Panc1 (cell line): ENCODE data around the gene SLC30A1.

ENCODE experiments used
- POLR2AphosphoS5 ChIP-seq: IDR thresholded peaks from 2 replicates; pipeline ENCODE4 v1.6.1; 2012; ENCODE audit warnings: mild to moderate bottlenecking, low read depth, low read length, moderate library complexity
- TF ChIP-seq, protein P1 (sequence below): fragments of 450-650 bp; IDR thresholded peaks from 2 replicates; pipeline ENCODE4 v1.5.1; 2017; ENCODE audit warnings: mild to moderate bottlenecking
- TF ChIP-seq, protein P2 (sequence below), 2 experiments: IDR thresholded peaks; 2 replicates each; pipeline ENCODE4 v1.6.1; 2011 to 2012; ENCODE audit warnings: low read depth in 2 of 2, control low read depth in 1 of 2, low read length in 1 of 2, mild to moderate bottlenecking in 1 of 2, moderate library complexity in 1 of 2; ENCODE audit not compliant: insufficient read depth in 1 of 2

DNA sequence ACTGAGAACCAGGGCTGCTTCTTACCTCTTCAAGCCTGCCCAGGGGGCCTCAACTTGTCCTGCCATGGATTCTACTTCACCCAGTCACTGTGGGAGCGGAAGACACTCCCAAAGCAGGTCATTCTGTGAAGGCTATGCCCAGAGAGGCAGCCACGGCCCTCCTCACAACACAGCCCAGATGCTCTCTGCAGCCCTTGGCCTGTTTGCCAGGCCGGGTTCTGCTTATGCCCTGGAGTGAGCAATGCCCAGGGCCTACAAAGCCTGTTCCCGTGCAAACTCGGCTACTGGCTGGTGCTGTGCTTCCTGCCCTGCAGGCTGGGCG, 33.8 kb upstream of the SLC30A1 start:
- TF ChIP-seq, protein P1, sequence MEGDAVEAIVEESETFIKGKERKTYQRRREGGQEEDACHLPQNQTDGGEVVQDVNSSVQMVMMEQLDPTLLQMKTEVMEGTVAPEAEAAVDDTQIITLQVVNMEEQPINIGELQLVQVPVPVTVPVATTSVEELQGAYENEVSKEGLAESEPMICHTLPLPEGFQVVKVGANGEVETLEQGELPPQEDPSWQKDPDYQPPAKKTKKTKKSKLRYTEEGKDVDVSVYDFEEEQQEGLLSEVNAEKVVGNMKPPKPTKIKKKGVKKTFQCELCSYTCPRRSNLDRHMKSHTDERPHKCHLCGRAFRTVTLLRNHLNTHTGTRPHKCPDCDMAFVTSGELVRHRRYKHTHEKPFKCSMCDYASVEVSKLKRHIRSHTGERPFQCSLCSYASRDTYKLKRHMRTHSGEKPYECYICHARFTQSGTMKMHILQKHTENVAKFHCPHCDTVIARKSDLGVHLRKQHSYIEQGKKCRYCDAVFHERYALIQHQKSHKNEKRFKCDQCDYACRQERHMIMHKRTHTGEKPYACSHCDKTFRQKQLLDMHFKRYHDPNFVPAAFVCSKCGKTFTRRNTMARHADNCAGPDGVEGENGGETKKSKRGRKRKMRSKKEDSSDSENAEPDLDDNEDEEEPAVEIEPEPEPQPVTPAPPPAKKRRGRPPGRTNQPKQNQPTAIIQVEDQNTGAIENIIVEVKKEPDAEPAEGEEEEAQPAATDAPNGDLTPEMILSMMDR = no peak
- TF ChIP-seq, protein P2, sequence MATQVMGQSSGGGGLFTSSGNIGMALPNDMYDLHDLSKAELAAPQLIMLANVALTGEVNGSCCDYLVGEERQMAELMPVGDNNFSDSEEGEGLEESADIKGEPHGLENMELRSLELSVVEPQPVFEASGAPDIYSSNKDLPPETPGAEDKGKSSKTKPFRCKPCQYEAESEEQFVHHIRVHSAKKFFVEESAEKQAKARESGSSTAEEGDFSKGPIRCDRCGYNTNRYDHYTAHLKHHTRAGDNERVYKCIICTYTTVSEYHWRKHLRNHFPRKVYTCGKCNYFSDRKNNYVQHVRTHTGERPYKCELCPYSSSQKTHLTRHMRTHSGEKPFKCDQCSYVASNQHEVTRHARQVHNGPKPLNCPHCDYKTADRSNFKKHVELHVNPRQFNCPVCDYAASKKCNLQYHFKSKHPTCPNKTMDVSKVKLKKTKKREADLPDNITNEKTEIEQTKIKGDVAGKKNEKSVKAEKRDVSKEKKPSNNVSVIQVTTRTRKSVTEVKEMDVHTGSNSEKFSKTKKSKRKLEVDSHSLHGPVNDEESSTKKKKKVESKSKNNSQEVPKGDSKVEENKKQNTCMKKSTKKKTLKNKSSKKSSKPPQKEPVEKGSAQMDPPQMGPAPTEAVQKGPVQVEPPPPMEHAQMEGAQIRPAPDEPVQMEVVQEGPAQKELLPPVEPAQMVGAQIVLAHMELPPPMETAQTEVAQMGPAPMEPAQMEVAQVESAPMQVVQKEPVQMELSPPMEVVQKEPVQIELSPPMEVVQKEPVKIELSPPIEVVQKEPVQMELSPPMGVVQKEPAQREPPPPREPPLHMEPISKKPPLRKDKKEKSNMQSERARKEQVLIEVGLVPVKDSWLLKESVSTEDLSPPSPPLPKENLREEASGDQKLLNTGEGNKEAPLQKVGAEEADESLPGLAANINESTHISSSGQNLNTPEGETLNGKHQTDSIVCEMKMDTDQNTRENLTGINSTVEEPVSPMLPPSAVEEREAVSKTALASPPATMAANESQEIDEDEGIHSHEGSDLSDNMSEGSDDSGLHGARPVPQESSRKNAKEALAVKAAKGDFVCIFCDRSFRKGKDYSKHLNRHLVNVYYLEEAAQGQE (IDR thresholded peaks at IDR 0.05; ENCODE audit: insufficient read depth in 1 of 2, low read depth in 2 of 2, low read length in 1 of 2) = no peak
- TF ChIP-seq POLR2AphosphoS5 = no peak
